GM21528 (cell line): ENCODE results near the gene IBA57.

Experiments
- ATAC-seq: cut with Tn5 transposase; IDR thresholded peaks from one replicate; pipeline ENCODE4 v1.9.1; 2021; ENCODE audit warnings: mild to moderate bottlenecking, moderate library complexity; ENCODE audit not compliant: unreplicated experiment, low FRiP score

The IBA57 gene

GRCh38 chr1:228144193-228144992 lies 21.2 kb upstream of the IBA57 start:
- ATAC-seq = no peak

GRCh38 chr1:228144993-228145343 lies 20.6 kb upstream of the IBA57 start:
- ATAC-seq = no peak

GRCh38 chr1:228145463-228146416 lies 19.9 kb upstream of the IBA57 start:
- ATAC-seq = no peak

- no peak for ATAC-seq
Measured at GRCh38 chr1:228146417-228147150, 19.0 kb upstream of the IBA57 start.

- no peak for ATAC-seq
Measured at GRCh38 chr1:228147151-228147693, 18.4 kb upstream of the IBA57 start.

GRCh38 chr1:228147768-228148167 lies 17.8 kb upstream of the IBA57 start:
- ATAC-seq = no peak

- ATAC-seq = no peak
Measured at GRCh38 chr1:228148196-228148861, 17.3 kb upstream of the IBA57 start.

- ATAC-seq = no peak
Measured at GRCh38 chr1:228148935-228149405, 16.6 kb upstream of the IBA57 start.

- ATAC-seq = no peak
Measured at GRCh38 chr1:228149406-228150119, 16.0 kb upstream of the IBA57 start, which contains the start of gene GJC2. TSS of gene GJC2 (plus strand) at chr1:228149930. CDS start at chr1:228157759, 7,829 bp downstream.

- no peak for ATAC-seq
Measured at GRCh38 chr1:228150120-228150460, 15.5 kb upstream of the IBA57 start.

- no peak for ATAC-seq
Measured at GRCh38 chr1:228150461-228151179, 15.0 kb upstream of the IBA57 start.

- ATAC-seq = no peak
Measured at GRCh38 chr1:228151180-228151925, 14.3 kb upstream of the IBA57 start.

GRCh38 chr1:228152097-228152917 lies 13.3 kb upstream of the IBA57 start:
- no peak for ATAC-seq

- ATAC-seq = no peak
Measured at GRCh38 chr1:228152918-228153258, 12.7 kb upstream of the IBA57 start.

- no peak for ATAC-seq
Measured at GRCh38 chr1:228154021-228154669, 11.5 kb upstream of the IBA57 start.

- no peak for ATAC-seq
Measured at GRCh38 chr1:228154670-228155571, 10.7 kb upstream of the IBA57 start.
